Activated naive CD4-positive, alpha-beta T cell treated with Interleukin-2 at 50 U/mL for 16 hours (primary cell): ENCODE data around the gene SLC25A31.

Source experiments
- DNase-seq: peaks from one replicate; pipeline ENCODE4 v3.0.0-alpha.2; 2020

The SLC25A31 gene

DNA sequence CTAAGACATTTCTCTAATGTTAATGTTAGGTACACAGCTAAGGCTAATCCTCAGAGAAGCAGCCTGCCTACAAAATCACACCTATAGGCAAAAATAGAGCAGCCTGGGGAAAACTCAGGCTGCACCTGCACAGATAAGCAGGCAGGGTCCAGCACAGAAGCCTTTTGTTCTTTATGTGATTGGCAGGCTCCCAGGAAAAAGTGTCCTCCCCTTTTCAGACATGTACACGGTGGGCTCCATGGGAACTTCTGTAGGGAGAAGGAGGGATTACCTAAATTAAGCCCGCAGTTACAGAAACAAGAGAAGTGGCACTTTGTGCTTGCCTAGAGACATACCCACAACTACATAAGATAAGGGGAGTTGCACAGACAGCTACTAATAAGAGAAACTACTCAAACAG is 47.9 kb downstream of the SLC25A31 start:
- no peak for DNase-seq

DNA sequence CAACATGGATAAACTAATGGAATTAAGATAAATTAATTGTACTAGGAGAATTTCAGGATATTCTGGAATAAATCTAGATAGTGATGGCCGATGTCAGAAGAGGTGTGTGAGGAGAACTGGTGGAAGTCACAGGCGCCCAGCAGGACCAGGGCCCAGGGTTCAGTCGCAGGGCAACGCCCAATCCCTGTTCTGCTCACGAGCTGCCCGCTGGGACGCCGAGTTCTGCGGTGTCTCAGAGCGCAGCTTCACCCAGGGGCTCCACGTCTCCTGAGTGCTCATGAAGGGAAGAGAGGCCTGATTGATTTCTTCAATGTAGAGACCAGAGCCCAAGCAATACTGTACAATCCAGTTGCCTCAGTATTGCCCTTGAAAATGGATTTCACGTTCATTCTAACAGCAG is 50.4 kb downstream of the SLC25A31 start:
- DNase-seq: no peak

- no peak for DNase-seq
Measured at GRCh38 chr4:127781300-127782024, 51.3 kb downstream of the SLC25A31 start.

DNA sequence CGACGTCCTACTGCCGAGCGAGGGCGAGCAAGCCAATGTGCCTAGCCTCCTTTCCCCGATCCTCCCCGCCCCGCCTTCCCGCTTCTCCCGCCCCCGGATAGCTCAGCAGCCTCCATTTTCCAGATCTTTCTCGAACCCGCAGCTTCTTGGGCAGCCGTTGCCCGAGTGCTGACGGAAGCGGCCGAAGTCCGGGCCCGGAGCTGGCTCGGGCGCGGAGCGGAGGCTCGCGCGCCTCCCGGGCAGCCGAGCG is 51.8 kb downstream of the SLC25A31 start:
- DNase-seq: no peak

- peak; percentile 50 for DNase-seq
Measured at GRCh38 chr4:127782275-127783025, 52.2 kb downstream of the SLC25A31 start, which contains the start of gene HSPA4L. Gene HSPA4L (plus strand): TSS chr4:127782322. CDS start chr4:127782551, 229 bp downstream.

GRCh38 chr4:127783026-127783769 is 53.0 kb downstream of the SLC25A31 start:
- DNase-seq: no peak

DNA sequence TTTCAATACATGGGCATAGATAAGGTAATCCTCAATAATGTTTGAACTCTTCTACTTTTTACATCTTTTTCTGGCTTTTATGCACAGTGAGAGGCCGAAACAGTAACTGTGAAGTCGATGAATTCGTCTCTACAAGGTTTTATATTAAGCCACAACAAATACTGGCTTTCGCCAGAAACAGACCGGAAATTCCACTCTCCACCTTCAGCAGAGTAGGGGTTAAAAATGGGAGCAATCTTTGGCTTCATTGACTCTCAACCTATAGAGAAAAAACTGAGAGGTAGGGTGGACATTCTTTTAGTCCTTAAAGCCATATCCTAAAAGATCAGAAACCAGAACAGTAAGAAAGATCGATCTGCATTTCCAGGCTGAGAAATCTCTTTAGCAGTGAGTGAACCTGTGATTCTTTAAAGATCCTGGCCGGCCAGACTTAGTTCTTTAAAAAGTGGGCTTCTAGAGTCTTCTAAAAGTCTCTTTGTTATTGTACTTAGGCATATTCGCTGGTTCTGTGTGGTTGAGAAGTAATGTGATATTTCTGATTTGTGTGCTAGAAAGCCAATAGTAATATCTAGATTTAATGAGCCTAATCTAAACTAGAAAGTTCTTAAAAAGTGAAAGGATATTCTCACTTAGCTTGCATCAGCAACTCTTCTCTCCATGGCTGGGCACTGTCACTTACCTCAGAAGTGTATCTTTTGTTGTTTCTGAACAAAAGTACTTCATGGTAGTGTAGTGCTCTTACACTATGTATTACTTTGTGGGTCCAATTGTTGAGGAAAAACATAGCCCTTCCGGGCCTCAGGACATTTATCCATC is 54.0 kb downstream of the SLC25A31 start:
- no peak for DNase-seq

GRCh38 chr4:127788517-127788916 is 58.3 kb downstream of the SLC25A31 start:
- DNase-seq: no peak

- no peak for DNase-seq
Measured at GRCh38 chr4:127791391-127791790, 61.2 kb downstream of the SLC25A31 start.

DNA sequence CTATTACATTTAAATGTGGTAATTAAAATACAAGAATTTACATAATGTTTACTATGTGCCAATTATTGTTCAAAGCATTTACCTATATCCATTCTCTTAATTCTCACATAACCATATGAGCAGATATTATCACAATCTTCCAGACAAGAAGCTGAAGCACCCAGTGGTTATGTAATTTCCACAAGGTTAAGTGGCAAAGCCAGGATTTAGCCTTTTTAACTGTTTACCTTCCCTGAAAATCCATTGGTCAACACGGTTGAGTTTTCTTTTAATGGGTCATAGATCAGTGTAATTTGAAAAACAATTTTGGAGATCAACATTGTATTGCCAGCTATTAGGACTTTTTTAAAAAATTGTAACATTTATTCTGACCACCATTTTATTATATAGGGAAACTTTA is 63.3 kb downstream of the SLC25A31 start:
- no peak for DNase-seq

DNA sequence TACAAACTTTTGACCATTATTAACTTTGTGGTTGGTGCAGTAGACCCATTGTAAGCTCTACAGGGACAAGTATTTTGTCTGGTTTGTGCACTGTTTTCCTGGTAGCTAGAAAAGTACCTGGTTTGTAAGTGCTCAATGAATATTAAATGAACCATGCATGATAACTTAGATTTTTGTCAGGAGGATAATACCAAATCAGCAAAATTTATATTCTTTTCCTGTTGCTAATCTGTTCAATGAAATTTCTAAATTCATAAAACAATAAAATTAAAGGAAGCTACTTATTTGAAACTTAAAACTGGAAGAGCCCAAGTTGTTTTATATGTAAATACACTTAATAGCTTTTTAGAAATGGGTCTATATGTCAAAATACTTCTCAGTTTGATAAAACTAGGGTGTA is 69.5 kb downstream of the SLC25A31 start:
- no peak for DNase-seq

DNA sequence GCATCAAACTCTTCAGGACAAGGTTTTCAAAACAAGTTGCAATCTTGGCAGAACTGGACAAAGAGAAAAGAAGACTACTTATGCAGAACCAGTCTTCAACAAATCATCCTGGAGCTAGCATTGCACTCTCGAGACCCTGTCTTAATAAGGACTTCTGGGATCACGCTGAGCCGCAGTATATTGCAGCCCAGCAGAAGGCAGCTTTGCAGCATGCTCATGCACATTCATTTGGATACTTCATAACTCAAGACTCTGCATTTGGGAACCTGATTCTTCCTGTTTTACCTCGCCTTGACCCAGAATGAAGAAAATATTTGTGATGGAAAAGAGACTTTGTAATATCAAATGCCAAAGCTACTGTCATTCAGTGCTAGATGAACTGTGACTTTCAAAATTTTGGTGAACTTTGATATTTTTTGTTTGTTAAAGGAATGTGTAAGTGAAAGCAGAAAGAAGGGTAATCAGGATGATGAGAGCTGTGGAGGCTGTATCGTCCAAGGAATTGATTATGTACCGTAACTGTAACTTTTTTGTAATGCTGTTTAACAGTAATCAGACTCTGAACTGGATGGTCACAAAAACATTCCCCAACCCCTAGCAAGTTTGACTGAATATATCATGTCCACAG is 79.1 kb downstream of the SLC25A31 start:
- DNase-seq: no peak

DNA sequence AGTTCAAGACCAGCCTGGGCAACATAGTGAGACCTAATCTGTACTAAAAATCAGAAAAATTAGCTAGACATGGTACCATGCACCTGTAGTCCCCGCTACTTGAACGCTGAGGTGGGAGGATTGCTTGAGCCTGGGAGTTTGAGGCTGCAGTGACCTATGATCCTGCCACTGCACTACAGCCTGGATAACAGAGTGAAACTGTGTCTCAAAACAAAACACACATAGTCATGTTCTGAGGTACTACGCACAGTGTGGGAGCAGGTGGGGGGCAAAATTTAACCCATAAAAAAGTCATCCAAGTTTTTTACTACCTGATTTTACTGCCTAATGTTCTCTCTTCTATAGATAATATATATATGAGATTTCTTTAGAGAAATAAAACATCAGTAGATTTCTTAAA is 80.4 kb downstream of the SLC25A31 start:
- no peak for DNase-seq

- no peak for DNase-seq
Measured at GRCh38 chr4:127822430-127822829, 92.2 kb downstream of the SLC25A31 start.
